VCaP (cell line): ENCODE results near the gene DIP2B.

Experiments
- H3K27ac ChIP-seq: fragments of 450-650 bp; 2 replicates; pipeline ENCODE4 v1.5.1; 2017
- TF ChIP-seq, protein P1 (sequence below): fragments of 450-650 bp; conservative IDR thresholded peaks from 2 replicates; pipeline ENCODE4 v1.5.1; 2017; ENCODE audit warnings: mild to moderate bottlenecking, moderate library complexity

DIP2B gene

DNA sequence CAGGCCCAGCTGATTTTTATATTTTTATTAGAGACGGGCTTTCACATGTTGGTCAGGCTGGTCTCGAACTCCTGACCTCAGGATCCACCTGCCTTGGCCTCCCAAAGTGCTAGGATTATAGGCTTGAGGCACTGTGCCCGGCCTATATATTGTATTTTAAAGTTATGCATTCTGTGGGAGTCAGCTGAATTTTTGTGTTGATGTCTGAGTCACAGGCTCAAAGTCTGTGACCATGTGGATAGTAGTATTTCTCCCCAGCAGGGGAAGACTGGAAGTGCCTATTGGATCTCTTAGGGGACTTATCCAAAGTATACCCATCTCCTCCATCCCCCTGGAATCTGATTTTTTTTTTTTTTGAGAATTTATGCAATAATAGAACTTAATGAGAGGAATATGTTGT, 215.3 kb downstream of the DIP2B start:
- TF ChIP-seq, protein P1, sequence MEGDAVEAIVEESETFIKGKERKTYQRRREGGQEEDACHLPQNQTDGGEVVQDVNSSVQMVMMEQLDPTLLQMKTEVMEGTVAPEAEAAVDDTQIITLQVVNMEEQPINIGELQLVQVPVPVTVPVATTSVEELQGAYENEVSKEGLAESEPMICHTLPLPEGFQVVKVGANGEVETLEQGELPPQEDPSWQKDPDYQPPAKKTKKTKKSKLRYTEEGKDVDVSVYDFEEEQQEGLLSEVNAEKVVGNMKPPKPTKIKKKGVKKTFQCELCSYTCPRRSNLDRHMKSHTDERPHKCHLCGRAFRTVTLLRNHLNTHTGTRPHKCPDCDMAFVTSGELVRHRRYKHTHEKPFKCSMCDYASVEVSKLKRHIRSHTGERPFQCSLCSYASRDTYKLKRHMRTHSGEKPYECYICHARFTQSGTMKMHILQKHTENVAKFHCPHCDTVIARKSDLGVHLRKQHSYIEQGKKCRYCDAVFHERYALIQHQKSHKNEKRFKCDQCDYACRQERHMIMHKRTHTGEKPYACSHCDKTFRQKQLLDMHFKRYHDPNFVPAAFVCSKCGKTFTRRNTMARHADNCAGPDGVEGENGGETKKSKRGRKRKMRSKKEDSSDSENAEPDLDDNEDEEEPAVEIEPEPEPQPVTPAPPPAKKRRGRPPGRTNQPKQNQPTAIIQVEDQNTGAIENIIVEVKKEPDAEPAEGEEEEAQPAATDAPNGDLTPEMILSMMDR = no peak
- peak overlapping the region; percentile 97; the same call in 1 of the 2 replicates for H3K27ac ChIP-seq

DNA sequence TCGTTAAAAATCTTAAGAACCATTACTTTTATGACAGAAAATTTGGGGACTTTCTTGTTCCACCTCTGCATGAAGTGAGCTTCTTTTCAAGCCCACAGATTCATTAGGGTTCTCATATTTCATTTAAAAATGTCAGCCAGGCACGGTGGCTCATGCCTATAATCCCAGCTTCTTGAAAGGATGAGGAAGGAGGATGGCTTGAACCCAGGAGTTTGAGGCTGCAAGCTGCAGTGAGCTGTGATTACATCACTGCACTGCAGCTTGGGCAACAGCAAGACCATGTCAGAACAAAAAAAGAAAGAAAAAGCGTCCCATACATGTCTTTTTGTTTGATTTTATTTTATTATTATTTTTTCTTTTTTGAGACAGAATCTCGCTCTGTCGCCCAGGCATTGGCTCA, 215.7 kb downstream of the DIP2B start:
- TF ChIP-seq, protein P1 = no peak
- H3K27ac ChIP-seq = peak overlapping the region; percentile 97; the same call in 1 of the 2 replicates

DNA sequence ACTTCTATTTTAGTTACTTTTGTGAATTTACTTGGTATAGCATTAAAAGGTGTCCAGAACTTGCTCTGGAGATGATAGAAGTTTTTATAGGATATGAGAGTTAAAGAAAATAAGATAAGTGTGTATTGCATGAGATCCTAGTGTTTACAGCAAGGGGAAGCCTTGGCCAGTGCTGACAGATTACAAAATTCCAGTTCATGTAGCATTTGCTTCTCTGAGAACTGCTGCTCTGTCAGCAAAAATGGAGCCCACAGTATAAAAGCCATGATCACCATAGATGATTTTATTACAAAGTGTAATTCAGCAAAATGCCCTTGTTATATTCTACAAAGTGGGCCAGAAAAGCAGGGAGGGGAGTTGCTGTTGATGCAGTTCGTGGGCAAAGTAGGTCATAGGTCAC, 219.1 kb downstream of the DIP2B start:
- TF ChIP-seq, protein P1 = no peak
- H3K27ac ChIP-seq = peak overlapping the region; percentile 97

DNA sequence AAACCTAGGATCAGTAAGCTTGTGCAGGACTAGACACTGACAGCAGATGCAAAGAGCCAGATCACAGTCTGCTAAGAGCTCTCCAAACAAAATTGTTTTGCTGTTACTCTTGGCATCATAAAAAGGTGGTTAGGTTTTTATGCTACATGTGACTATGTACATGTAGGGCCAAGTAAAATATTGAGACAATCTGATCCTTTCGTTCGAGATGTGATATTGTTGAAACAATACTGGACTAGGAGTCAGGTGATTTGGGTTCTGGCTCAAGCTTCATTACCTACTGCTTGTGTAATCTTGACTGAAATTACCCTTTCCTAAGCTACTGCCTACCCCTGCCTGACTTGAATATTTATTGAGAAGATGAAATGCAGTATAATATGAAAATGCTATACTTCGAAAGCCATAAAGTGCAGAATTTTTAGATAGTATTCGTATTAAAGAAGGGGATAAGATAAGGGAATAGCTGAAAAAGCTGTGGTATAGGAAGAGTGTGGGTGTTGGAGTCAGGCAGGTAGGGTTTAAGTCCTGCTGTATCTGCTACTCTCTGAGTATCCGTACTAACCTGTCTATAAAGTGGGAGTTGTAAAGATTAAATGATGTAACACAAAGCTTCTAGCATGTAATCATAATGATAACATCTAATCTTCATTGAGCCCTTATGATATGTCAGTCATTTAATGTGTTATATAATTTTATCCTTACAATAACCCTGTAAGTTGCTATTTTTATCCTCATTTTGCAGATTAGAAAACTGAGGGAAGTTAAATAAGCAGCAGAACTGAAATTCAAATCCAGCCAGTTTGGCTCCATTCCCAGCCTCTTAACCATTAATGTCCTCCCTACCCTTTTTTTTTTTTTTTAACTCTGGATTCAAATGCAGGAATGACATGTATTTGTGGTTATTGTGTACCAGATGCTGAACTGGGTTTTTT, 220.5 kb downstream of the DIP2B start:
- TF ChIP-seq, protein P1 = no peak
- peak overlapping the region; percentile 97 for H3K27ac ChIP-seq

DNA sequence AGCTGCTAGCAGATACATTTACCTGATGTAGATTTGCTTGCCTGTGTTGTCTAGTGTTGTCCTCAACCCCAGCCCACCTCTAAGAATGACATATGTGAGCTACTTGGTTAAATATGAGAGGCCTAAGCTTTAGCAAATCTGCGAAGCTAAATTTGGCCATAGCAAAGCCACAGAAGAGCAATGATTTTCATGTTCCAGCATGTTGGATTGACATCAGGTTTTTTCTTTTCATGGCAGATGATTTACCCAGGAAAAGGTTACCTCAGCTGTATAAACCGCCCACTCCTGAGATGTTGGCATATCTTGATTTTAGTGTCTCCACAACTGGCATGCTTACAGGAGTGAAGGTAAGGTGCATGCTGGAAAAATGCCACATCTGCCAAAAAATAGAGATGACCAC, 222.7 kb downstream of the DIP2B start:
- TF ChIP-seq, protein P1 = no peak

DNA sequence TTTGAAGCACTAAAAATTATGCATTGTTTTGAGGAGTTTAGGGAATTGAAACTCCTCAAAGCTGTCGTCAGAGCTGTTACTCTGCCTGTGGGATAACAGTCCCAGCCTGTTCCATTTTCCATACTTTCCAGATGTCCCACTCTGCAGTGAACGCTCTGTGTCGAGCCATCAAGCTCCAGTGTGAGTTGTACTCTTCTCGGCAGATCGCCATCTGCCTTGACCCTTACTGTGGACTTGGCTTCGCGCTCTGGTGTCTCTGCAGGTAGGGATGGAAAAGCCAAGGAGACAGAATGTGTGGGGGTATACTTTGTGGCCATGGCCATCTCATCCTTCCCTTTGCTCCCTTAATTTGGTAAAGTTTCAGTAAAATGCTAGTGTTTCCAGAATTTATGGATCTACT, 223.6 kb downstream of the DIP2B start:
- peak overlapping the region; percentile 97 for H3K27ac ChIP-seq
- TF ChIP-seq, protein P1 = no peak

More for the DNA sequence above, 222.7 kb downstream of the DIP2B start:
- peak overlapping the region; percentile 97 for H3K27ac ChIP-seq

DNA sequence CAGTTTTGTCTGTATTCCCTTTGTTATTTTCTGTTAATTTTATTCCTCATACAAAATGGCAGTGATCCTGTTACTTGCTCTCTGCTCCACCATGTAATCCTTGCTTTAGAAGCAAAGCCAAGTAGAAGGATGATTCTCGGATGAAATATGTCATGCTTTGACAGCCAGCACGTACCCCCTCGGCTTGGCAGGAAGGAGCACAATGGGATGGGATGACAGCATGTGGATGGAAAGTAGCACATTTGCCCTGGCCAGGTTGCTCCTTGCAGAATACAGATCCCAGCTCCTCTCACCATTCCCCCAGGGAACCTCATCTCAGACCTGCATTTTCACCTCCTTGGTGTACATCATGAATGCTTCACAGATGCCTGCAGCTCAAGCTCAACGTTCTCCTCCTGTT, 224.1 kb downstream of the DIP2B start:
- H3K27ac ChIP-seq = peak overlapping the region; percentile 97
- TF ChIP-seq, protein P1 = no peak
